Neuronal stem cell (in vitro differentiated cells): ENCODE results near the gene ZFHX3.

Experiments
- DNase-seq: peaks from one replicate; pipeline ENCODE4 v3.0.0-alpha.2; 2013; ENCODE audit warnings: low spot score
- H2AFZ ChIP-seq: one replicate; pipeline ENCODE4 v1.6.1; 2013; ENCODE audit warnings: mild to moderate bottlenecking, low read length, inconsistent platforms
- H2AK5ac ChIP-seq: 2 replicates; pipeline ENCODE4 v1.6.1; 2013; ENCODE audit warnings: low read depth, mild to moderate bottlenecking, inconsistent platforms, low read length, moderate library complexity, mixed read lengths
- H2BK120ac ChIP-seq: 2 replicates; pipeline ENCODE4 v1.6.1; 2013; ENCODE audit warnings: low read depth, mild to moderate bottlenecking, inconsistent platforms, low read length, moderate library complexity, mixed read lengths
- H2BK12ac ChIP-seq: one replicate; pipeline ENCODE4 v1.6.1; 2013; ENCODE audit warnings: low read length, inconsistent platforms
- H2BK15ac ChIP-seq: 2 replicates; pipeline ENCODE4 v1.6.1; 2013; ENCODE audit warnings: mild to moderate bottlenecking, low read length, inconsistent platforms, mixed read lengths
- H2BK5ac ChIP-seq: one replicate; pipeline ENCODE4 v1.6.1; 2013; ENCODE audit warnings: inconsistent platforms, mild to moderate bottlenecking, low read length, moderate library complexity
- H3K14ac ChIP-seq: one replicate; pipeline ENCODE4 v1.6.1; 2013; ENCODE audit warnings: low read length, inconsistent platforms
- H3K18ac ChIP-seq: 2 replicates; pipeline ENCODE4 v1.6.1; 2013; ENCODE audit warnings: low read length, inconsistent platforms
- H3K23ac ChIP-seq: 2 replicates; pipeline ENCODE4 v1.6.1; 2013; ENCODE audit warnings: low read depth, mild to moderate bottlenecking, mixed read lengths, low read length, inconsistent platforms; ENCODE audit not compliant: poor library complexity
- H3K27ac ChIP-seq: replicated peaks from 3 replicates; pipeline ENCODE4 v1.5.1; 2013; ENCODE audit warnings: low read length, inconsistent platforms
- H3K27me3 ChIP-seq, 3 experiments: 2 replicates each; pipeline ENCODE4 v1.6.1; 2013; ENCODE audit warnings: low read length in 3 of 3, mild to moderate bottlenecking in 2 of 3, inconsistent platforms in 1 of 3, low read depth in 1 of 3, mixed read lengths in 1 of 3, moderate library complexity in 1 of 3; ENCODE audit not compliant: control insufficient read depth in 3 of 3, insufficient read depth in 3 of 3
- H3K36me3 ChIP-seq, 2 donors: replicated peaks in 1 of 2; 2 replicates each; pipeline ENCODE4 v1.6.1; 2013; ENCODE audit warnings: low read length in 2 of 2; ENCODE audit not compliant: control insufficient read depth in 2 of 2, insufficient read depth in 2 of 2
- H3K4ac ChIP-seq: 2 replicates; pipeline ENCODE4 v1.6.1; 2013; ENCODE audit warnings: inconsistent platforms, mild to moderate bottlenecking, low read length, moderate library complexity
- H3K4me1 ChIP-seq, 2 donors: 1 replicate in 1 of 2; 2 replicates in 1 of 2; pipeline ENCODE4 v1.6.1; 2013; ENCODE audit warnings: low read length in 2 of 2, low read depth in 1 of 2; ENCODE audit not compliant: control insufficient read depth in 2 of 2, insufficient read depth in 1 of 2
- H3K4me2 ChIP-seq: one replicate; pipeline ENCODE4 v1.6.1; 2013; ENCODE audit warnings: mild to moderate bottlenecking, low read length, inconsistent platforms; ENCODE audit not compliant: insufficient read depth, poor library complexity, severe bottlenecking
- H3K4me3 ChIP-seq, 2 donors: 2 replicates each; pipeline ENCODE4 v1.5.1; 2013; ENCODE audit warnings: low read length in 2 of 2, mild to moderate bottlenecking in 2 of 2, inconsistent platforms in 1 of 2, moderate library complexity in 1 of 2
- H3K79me1 ChIP-seq: one replicate; pipeline ENCODE4 v1.6.1; 2013; ENCODE audit warnings: low read depth, mild to moderate bottlenecking, inconsistent platforms, low read length, moderate library complexity
- H3K9ac ChIP-seq: one replicate; pipeline ENCODE4 v1.6.1; 2013; ENCODE audit warnings: mild to moderate bottlenecking, low read depth, low read length, inconsistent platforms; ENCODE audit not compliant: poor library complexity
- H3K9me3 ChIP-seq, 2 donors: replicated peaks in 1 of 2; 2 replicates each; pipeline versions ENCODE3 to v1.6.1; 2013; ENCODE audit warnings: low read length in 2 of 2, mild to moderate bottlenecking in 2 of 2, inconsistent platforms in 1 of 2, low read depth in 1 of 2, mixed read lengths in 1 of 2, moderate library complexity in 1 of 2; ENCODE audit not compliant: control insufficient read depth in 2 of 2, insufficient read depth in 1 of 2
- H4K8ac ChIP-seq: one replicate; pipeline ENCODE4 v1.6.1; 2013; ENCODE audit warnings: low read depth, mild to moderate bottlenecking, inconsistent platforms, low read length, moderate library complexity
- H4K91ac ChIP-seq: one replicate; pipeline ENCODE4 v1.6.1; 2013; ENCODE audit warnings: low read length, low read depth, mild to moderate bottlenecking, inconsistent platforms; ENCODE audit not compliant: poor library complexity
- WGBS, 2 donors: extraction: QIAGEN DNeasy Blood & Tissue Kit; methylation state at CpG; one replicate each; pipeline ENCODE4 v1.1.7; 2013; ENCODE audit warnings: missing lambda C conversion rate in 2 of 2, mixed read lengths in 1 of 2; ENCODE audit not compliant: insufficient read length in 2 of 2, insufficient replicate concordance in 1 of 2; ENCODE audit errors: extremely low coverage in 2 of 2; 5-methylcytosine and 5-hydroxymethylcytosine counted together

ZFHX3 gene

DNA sequence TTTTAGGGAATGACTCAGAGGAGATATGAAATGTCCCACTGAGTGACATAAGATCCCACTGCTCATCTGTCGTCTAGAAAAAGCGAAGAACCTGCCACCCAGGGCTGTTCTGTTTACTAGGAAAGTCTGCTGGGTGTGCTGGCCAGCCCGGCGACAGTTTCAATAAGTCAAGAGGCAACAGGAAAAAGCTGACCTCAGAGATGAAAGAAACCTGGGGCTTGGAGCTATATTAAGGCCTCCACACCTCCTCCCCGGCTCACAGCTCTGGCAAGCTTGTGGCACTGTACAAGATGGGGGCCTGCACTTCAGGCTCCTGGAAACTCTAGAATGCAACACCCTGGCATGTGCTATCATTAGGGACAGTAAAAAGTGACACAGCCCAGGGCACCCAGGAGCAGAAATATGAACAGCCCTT, 10.6 kb downstream of the ZFHX3 start:
- H3K27ac ChIP-seq, result no peak overlapping the region
- peak overlapping the region; percentile 79 for H3K18ac ChIP-seq
- peak overlapping the region; percentile 20 for H2BK15ac ChIP-seq
- H2BK5ac ChIP-seq, result no peak overlapping the region
- WGBS, 2 donors, result no CpG with 5 or more reads among the region's 5 CpGs
- no peak overlapping the region for H4K8ac ChIP-seq
- H3K23ac ChIP-seq, result no peak overlapping the region
- DNase-seq, result no peak
- H3K27me3 ChIP-seq, result peaks cover 0 to 13% (median 0%) of the 10 kb centered on the region in 3 experiments
- H3K4me2 ChIP-seq, result peak overlapping the region; percentile 29
- H2AK5ac ChIP-seq, result peak overlapping the region; percentile 56
- H3K9ac ChIP-seq, result no peak overlapping the region
- peak overlapping the region; percentile 21 for H3K14ac ChIP-seq
- peaks cover 0 to under 1% of the 10 kb centered on the region in 2 donors for H3K36me3 ChIP-seq
- H2BK12ac ChIP-seq, result no peak overlapping the region
- H3K4ac ChIP-seq, result no peak overlapping the region
- no peak overlapping the region for H2BK120ac ChIP-seq
- no peak overlapping the region for H2AFZ ChIP-seq
- no peak overlapping the region for H4K91ac ChIP-seq
- H3K4me3 ChIP-seq, result no peak overlapping the region
- no peaks in the 10 kb centered on the region for H3K9me3 ChIP-seq
- H3K4me1 ChIP-seq, result peaks cover 46 to 59% of the 10 kb centered on the region in 2 donors
- no peaks in the 10 kb centered on the region for H3K79me1 ChIP-seq

DNA sequence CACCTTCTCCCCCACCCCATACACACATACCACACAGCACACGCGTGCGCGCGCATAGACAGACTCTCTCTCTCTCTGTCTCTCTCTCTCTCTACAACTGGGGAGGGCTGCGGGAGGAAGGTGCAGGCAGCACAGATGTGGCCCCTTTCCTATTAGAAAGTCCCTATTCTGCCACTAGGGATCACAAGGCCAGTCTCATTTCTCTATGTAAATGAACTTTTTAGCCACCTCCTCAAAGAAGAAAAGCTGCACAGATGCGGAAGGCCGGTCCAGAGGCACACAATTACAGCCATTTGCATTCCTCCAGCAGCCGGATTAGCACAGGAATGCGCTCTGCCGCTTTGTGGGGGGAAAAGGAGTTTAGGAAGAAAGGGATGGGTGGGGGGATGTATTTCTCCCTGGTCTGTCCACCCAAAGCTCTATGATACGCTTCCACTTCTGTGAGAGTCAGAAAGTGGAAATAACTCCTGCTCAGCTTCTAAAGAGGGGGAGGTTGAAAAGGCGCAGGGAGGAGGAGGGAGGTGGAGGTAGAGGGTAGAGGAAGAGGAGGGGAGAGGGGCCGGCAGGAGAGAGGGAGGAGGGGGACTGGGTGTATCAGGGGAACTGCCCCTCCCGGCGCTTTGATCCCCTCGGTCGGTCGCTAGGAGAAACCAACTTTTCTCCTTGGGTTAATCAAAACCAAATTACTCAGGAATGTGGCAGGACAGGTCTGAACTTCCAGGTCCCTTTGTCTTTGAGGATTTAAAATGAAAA, 11.7 kb downstream of the ZFHX3 start:
- peak overlapping the region in 1 of 2 donors; percentile 16 for H3K4me3 ChIP-seq
- H3K23ac ChIP-seq, result no peak overlapping the region
- H2AFZ ChIP-seq, result no peak overlapping the region
- peak overlapping the region; percentile 53 for H3K18ac ChIP-seq
- no peak overlapping the region for H2BK15ac ChIP-seq
- H4K8ac ChIP-seq, result no peak overlapping the region
- H2AK5ac ChIP-seq, result no peak overlapping the region
- WGBS, 2 donors, result no CpG with 5 or more reads among the region's 19 CpGs
- no peak overlapping the region for H3K14ac ChIP-seq
- H3K9me3 ChIP-seq, result no peaks in the 10 kb centered on the region
- H3K4me1 ChIP-seq, result peaks cover 56 to 70% of the 10 kb centered on the region in 2 donors
- H3K4ac ChIP-seq, result no peak overlapping the region
- peak overlapping the region; percentile 74 for H3K4me2 ChIP-seq
- no peak overlapping the region for H2BK12ac ChIP-seq
- H4K91ac ChIP-seq, result no peak overlapping the region
- peak overlapping the region; percentile 85 for H3K27ac ChIP-seq
- H3K27me3 ChIP-seq, result peaks cover 0 to 13% (median 0%) of the 10 kb centered on the region in 3 experiments
- H3K79me1 ChIP-seq, result no peaks in the 10 kb centered on the region
- no peaks in the 10 kb centered on the region for H3K36me3 ChIP-seq
- DNase-seq, result peak; percentile 90
- H2BK120ac ChIP-seq, result no peak overlapping the region
- H3K9ac ChIP-seq, result no peak overlapping the region
- H2BK5ac ChIP-seq, result no peak overlapping the region

DNA sequence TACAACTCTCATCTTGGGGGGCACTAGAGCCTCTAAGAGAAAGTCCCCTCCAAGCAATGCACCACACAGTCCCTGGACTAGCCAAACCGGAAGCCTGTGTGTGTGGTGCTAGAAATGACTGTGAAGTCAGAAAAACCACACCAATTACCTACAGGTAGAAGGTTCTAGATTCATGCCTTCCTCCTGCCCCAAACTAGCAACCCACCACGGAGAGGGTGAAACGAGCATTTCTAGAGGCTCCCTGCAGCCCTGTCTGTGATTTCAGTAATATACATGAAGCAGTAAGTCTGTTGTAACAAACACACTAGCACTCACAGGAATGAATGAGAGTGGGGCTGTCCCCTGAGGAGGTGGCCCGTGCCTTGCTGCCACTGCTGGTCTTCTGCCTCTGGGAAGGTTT, 13.6 kb downstream of the ZFHX3 start:
- Histone ChIP-seq H3K23ac (no peak overlapping the region), H3K18ac (peak overlapping the region; percentile 1), H3K4me3 (no peak overlapping the region), H2BK120ac (no peak overlapping the region), H3K9ac (no peak overlapping the region), H3K27ac (no peak overlapping the region), H3K79me1 (no peaks in the 10 kb centered on the region), H4K91ac (no peak overlapping the region), H3K9me3 (no peaks in the 10 kb centered on the region), H3K4me1 (peaks cover 52 to 70% of the 10 kb centered on the region in 2 donors), H4K8ac (no peak overlapping the region), H3K4me2 (no peak overlapping the region), H2BK5ac (no peak overlapping the region), H3K4ac (no peak overlapping the region), H3K27me3 (peaks cover 0 to 23% (median 0%) of the 10 kb centered on the region in 3 experiments), H3K14ac (no peak overlapping the region), H2AFZ (no peak overlapping the region), H2AK5ac (no peak overlapping the region), H2BK15ac (no peak overlapping the region), H2BK12ac (no peak overlapping the region), H3K36me3 (peaks cover 0 to 8% of the 10 kb centered on the region in 2 donors)
- no CpG with 5 or more reads among the region's 4 CpGs for WGBS, 2 donors
- no peak for DNase-seq

DNA sequence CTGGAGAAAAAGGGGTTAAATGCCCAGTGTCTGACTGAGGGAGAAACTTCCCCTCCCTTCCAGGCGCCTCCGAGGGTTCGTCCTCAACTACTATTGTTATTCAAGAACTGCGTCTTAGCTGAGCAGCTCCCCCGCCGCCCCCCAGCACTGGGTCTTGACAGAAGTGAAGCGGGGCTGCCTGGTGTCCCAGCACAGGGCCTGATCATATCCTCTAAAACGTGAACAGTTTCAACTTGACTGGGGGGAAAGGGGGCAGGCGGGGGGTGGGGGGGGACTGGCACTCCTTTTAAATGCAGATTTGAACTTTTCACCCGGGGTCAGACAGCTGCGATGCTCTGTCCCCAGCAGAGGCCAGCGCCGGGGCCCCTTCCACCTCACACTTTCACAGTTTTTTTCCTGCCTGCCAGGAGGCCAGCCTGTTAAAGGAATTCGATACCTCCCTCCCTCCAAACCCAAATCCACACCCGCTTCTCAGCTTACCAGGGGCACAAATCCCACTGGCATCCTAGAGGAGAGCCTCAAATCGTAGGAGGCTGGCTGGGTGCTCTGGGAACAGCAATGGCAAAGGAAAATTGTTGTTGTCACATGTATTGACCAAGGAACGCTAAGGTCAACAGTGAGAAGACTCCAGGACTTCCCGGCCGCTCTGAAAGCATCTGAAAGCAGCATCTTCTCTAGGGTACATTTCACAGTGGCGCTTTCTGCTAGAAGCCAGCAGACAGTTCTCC, 14.5 kb downstream of the ZFHX3 start:
- no peak for DNase-seq
- no peak overlapping the region for H3K4ac ChIP-seq
- no peaks in the 10 kb centered on the region for H3K79me1 ChIP-seq
- H4K91ac ChIP-seq, result no peak overlapping the region
- H2AK5ac ChIP-seq, result no peak overlapping the region
- H2AFZ ChIP-seq, result no peak overlapping the region
- H3K18ac ChIP-seq, result peak overlapping the region; percentile 24
- no peak overlapping the region for H2BK120ac ChIP-seq
- H3K14ac ChIP-seq, result no peak overlapping the region
- no peak overlapping the region for H2BK12ac ChIP-seq
- WGBS, 2 donors, result no CpG with 5 or more reads among the region's 20 CpGs
- H3K27me3 ChIP-seq, result peaks cover 0 to 28% (median 0%) of the 10 kb centered on the region in 3 experiments
- no peak overlapping the region for H2BK5ac ChIP-seq
- no peak overlapping the region for H3K9ac ChIP-seq
- H3K23ac ChIP-seq, result no peak overlapping the region
- H3K9me3 ChIP-seq, result no peaks in the 10 kb centered on the region
- no peak overlapping the region for H3K27ac ChIP-seq
- no peak overlapping the region for H2BK15ac ChIP-seq
- peaks cover 52 to 69% of the 10 kb centered on the region in 2 donors for H3K4me1 ChIP-seq
- H3K4me2 ChIP-seq, result peak overlapping the region; percentile 45
- H3K36me3 ChIP-seq, result peaks cover 0 to 16% of the 10 kb centered on the region in 2 donors
- peak overlapping the region; percentile 20 to 31 for H3K4me3 ChIP-seq
- no peak overlapping the region for H4K8ac ChIP-seq
